Erythroblast (primary cell): ENCODE results near the gene HSDL1.

ENCODE experiments used
- DNase-seq, 2 experiments: peaks; one replicate each; lab custom pipeline; 2025; lab: John Stamatoyannopoulos, UW
- GATA1 ChIP-seq: IDR thresholded peaks from 2 replicates; pipeline ENCODE4 v1.6.1; 2011; ENCODE audit warnings: low read depth, mild to moderate bottlenecking, control low read depth, low read length, moderate library complexity
- POLR2A ChIP-seq: IDR thresholded peaks from 2 replicates; pipeline ENCODE4 v1.6.1; 2011; ENCODE audit warnings: mild to moderate bottlenecking, low read length

Gene HSDL1

GRCh38 chr16:84082835-84083569 lies 62.0 kb downstream of the HSDL1 start:
- no peak for DNase-seq
- TF ChIP-seq POLR2A, result no peak

DNA sequence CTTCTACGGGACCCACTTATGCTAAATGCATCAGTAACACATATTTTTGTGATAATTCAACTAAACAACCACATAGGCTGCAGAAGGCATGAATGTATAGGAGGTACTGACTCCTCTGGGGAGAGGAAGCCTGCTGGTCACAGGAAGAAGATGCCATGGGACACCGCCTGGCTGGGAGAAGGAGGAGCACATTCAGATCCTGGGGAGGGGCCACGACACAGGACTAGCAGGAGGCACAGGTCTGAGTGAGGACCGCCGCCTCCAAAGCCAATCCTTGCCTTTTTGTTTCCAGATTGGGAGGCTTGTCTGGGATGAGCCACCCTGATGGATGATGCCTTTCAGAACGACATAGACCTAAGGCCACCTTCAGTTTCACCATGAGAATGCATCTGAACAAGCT lies 62.9 kb downstream of the HSDL1 start:
- no peak for TF ChIP-seq POLR2A
- no peak for TF ChIP-seq GATA1
- DNase-seq, result no peak

DNA sequence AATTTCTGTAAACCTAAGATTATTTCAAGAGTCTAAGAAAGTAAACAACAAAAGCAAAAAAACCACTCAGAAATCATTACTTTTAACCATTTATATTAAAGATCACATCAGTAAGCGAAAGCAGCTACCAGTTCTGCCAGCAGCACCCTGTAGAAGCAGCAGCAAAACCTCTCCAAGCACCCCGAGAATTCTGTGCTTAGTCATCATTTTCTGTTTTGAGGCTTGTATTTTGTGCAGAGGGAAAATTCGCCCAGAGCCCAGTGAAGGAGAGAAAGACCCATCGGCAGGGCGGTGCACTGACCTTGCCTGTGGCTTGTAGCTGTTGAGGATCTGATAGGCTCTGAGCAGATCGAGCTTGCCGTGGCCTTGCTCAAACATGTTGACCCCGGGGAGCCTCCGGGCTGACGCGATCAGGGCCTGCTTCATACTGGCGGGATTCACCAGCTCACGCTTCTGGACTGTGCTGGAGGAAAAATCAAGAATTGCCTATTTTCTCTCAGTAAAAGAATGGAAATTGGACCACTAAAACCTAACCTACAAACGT lies 63.5 kb downstream of the HSDL1 start:
- DNase-seq, result no peak
- TF ChIP-seq GATA1, result no peak
- no peak for TF ChIP-seq POLR2A

DNA sequence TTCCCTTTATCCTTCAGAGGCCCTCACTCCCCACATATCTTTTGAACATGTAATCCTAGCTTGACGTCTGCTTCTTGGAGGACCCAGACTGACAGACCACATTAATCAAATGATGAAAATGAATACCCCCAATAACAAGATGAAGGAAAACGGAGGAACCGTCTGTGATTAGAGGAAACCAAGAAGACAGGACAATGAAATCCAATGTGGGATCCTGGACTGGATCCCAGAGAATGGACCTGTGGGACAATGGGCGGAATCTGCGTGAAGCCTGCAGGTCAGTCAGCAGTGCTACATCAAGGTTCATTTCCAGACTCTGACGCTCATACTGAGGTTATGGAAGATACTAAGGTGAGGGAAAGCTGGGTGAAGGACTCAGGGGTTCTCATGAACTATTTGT lies 64.2 kb downstream of the HSDL1 start:
- no peak for DNase-seq
- TF ChIP-seq GATA1 (no peak), POLR2A (no peak)

GRCh38 chr16:84080378-84080777 lies 64.6 kb downstream of the HSDL1 start:
- no peak for DNase-seq
- TF ChIP-seq GATA1 (no peak), POLR2A (no peak)

DNA sequence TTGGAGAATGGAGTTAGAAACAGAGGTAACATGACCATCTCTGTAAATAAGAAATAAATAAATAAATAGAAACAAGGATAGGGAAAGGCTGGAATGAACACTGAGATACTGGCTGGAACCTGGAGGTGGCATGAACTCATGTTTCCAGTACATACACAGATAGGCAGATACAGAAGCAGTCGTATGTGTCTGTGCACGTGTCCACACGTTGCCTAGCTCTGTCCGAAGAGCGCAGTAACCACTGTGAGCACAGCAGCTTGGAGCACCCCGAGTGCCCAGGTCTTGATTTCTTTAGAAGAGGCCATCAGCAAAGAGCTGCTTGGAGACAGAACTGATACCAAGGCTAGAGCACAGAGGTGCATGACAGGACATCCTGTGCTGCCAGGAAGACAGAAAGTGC lies 65.3 kb downstream of the HSDL1 start:
- no peak for DNase-seq
- TF ChIP-seq POLR2A, result no peak
- no peak for TF ChIP-seq GATA1

DNA sequence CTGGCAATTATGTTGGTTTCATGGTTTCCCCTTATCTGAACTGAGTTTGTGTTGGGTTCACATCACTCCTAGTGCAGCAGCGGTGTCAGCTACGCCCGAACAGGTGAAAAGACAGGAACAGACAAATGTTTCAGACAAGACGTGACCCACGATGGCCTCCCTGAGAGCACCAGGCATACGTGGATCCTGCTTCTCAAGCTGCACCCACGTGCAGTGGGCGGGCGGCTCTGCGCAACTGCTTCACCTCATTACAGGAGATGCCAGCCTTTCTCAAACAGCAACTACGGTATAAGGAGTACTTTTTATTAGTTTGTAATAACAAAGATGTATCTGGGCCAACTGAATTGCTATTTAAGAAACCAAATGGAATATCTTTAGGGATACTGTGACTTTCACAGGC lies 69.6 kb downstream of the HSDL1 start:
- no peak for DNase-seq

DNA sequence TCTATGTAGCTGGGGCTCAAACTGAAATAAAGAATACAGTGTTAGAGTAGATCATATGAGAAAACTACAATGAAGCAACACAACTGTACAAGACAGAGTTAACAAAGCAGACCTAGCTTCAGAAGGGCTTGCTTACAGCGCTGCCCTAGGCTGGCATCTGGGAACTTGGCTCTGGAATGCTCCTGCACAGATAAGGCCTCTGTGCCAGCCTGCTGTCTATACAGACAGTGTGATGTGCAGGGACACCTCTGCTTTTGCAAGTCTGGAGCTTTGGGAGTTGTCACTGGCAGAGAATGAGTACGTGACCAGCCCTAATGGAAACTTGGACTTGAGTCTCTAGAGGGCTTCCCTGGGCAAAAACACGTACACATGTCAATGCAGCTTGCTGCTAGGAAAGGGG lies 70.3 kb downstream of the HSDL1 start:
- TF ChIP-seq POLR2A (no peak), GATA1 (no peak)
- DNase-seq, result no peak

More for the DNA sequence above, 69.6 kb downstream of the HSDL1 start:
- no peak for TF ChIP-seq GATA1
- TF ChIP-seq POLR2A, result no peak
